ENCODE measurements around the gene CPZ.

GRCh38 chr4:8645753-8646124 lies 53.2 kb downstream of the CPZ start:
- TF ChIP-seq CTCF (conservative IDR thresholded peaks at IDR 0.05; ENCODE audit: low read depth in 2 of 2) (no peak), POLR2AphosphoS5 (IDR thresholded peaks at IDR 0.05; ENCODE audit: low read depth) (no peak), JUNB (IDR thresholded peaks at IDR 0.05; ENCODE audit: unreplicated experiment) (no peak), CREB1 (CRISPR knock-in tag; IDR thresholded peaks at IDR 0.05; ENCODE audit: low read depth) (no peak), EZH2phosphoT487 (IDR thresholded peaks at IDR 0.05; ENCODE audit: unreplicated experiment) (no peak), STAT1 (IDR thresholded peaks at IDR 0.05; ENCODE audit: unreplicated experiment) (no peak), ZNF331 (CRISPR knock-in tag; IDR thresholded peaks at IDR 0.05; ENCODE audit: low read depth) (no peak), EZH2 (IDR thresholded peaks at IDR 0.05; ENCODE audit: low read depth, unreplicated experiment) (no peak)

All from GM23338 (cell line).